Stimulated activated memory B cell treated with anti-CD40 and anti-IgM and Interleukin-4, amounts not matched to agents 10 μg/mL and 1 μg/mL and 100 μg/mL, for 72 hours (primary cell): ENCODE data around the gene CUX1.
"Not testable (repeated sequence)": the region's sequence is repeated elsewhere in the genome, so short reads cannot be mapped to it uniquely, and the experiment has no call there.

Source experiments
- ATAC-seq: fragments of 150-1000 bp; cut with Tn5 transposase; 2 replicates; pipeline ENCODE4 v1.10.0; 2021
- H3K27ac Mint-ChIP-seq: one replicate; pipeline ENCODE4 v1.8.0; 2022; ENCODE audit warnings: mild to moderate bottlenecking, mixed read lengths
- H3K27me3 Mint-ChIP-seq: one replicate; pipeline ENCODE4 v1.8.0; 2022; ENCODE audit warnings: mixed read lengths
- H3K36me3 Mint-ChIP-seq: one replicate; pipeline ENCODE4 v1.8.0; 2022; ENCODE audit warnings: mixed read lengths
- H3K4me1 Mint-ChIP-seq: one replicate; pipeline ENCODE4 v1.8.0; 2022; ENCODE audit warnings: mixed read lengths
- H3K4me3 Mint-ChIP-seq: one replicate; pipeline ENCODE4 v1.8.0; 2022; ENCODE audit warnings: mild to moderate bottlenecking, moderate library complexity, mixed read lengths
- H3K9me3 Mint-ChIP-seq: one replicate; pipeline ENCODE4 v1.8.0; 2022; ENCODE audit warnings: mixed read lengths

The CUX1 gene

GRCh38 chr7:102153599-102153946 is 336.1 kb downstream of the CUX1 start:
- no peak overlapping the region for H3K4me3 Mint-ChIP-seq
- ATAC-seq: no peak
- H3K4me1 Mint-ChIP-seq: peaks cover 5% of the 10 kb centered on the region
- no peaks in the 10 kb centered on the region for H3K9me3 Mint-ChIP-seq
- no peaks in the 10 kb centered on the region for H3K27me3 Mint-ChIP-seq
- H3K27ac Mint-ChIP-seq: no peak overlapping the region
- H3K36me3 Mint-ChIP-seq: peaks cover 32% of the 10 kb centered on the region

- no peak for ATAC-seq
These were observed 337.0 kb downstream of the CUX1 start for GRCh38 chr7:102154425-102154824.

GRCh38 chr7:102155821-102156441 is 338.5 kb downstream of the CUX1 start:
- no peak for ATAC-seq
- Mint-ChIP-seq H3K27me3 (no peaks in the 10 kb centered on the region), H3K27ac (no peak overlapping the region), H3K4me1 (peaks cover 5% of the 10 kb centered on the region), H3K9me3 (no peaks in the 10 kb centered on the region), H3K4me3 (no peak overlapping the region), H3K36me3 (peaks cover 41% of the 10 kb centered on the region)

More at GRCh38 chr7:102154425-102154824, 337.0 kb downstream of the CUX1 start:
- no peak overlapping the region for H3K4me3 Mint-ChIP-seq
- H3K9me3 Mint-ChIP-seq: no peaks in the 10 kb centered on the region
- no peak overlapping the region for H3K27ac Mint-ChIP-seq
- H3K27me3 Mint-ChIP-seq: no peaks in the 10 kb centered on the region
- peaks cover 5% of the 10 kb centered on the region for H3K4me1 Mint-ChIP-seq
- H3K36me3 Mint-ChIP-seq: peaks cover 34% of the 10 kb centered on the region

GRCh38 chr7:102156867-102157266 is 339.4 kb downstream of the CUX1 start:
- no peaks in the 10 kb centered on the region for H3K27me3 Mint-ChIP-seq
- no peak for ATAC-seq
- H3K4me1 Mint-ChIP-seq: peaks cover 5% of the 10 kb centered on the region
- H3K27ac Mint-ChIP-seq: no peak overlapping the region
- peaks cover 41% of the 10 kb centered on the region for H3K36me3 Mint-ChIP-seq
- H3K9me3 Mint-ChIP-seq: no peaks in the 10 kb centered on the region
- no peak overlapping the region for H3K4me3 Mint-ChIP-seq

- Mint-ChIP-seq H3K27me3 (no peaks in the 10 kb centered on the region), H3K27ac (no peak overlapping the region), H3K9me3 (no peaks in the 10 kb centered on the region), H3K4me3 (no peak overlapping the region), H3K36me3 (peaks cover 32% of the 10 kb centered on the region), H3K4me1 (peaks cover 11% of the 10 kb centered on the region)
- no peak for ATAC-seq
These were observed 347.7 kb downstream of the CUX1 start for GRCh38 chr7:102165136-102165535.

GRCh38 chr7:102167254-102167653 is 349.8 kb downstream of the CUX1 start:
- ATAC-seq: no peak
- H3K27ac Mint-ChIP-seq: no peak overlapping the region
- H3K27me3 Mint-ChIP-seq: no peaks in the 10 kb centered on the region
- peaks cover 34% of the 10 kb centered on the region for H3K36me3 Mint-ChIP-seq
- peaks cover 11% of the 10 kb centered on the region for H3K4me1 Mint-ChIP-seq
- H3K9me3 Mint-ChIP-seq: no peaks in the 10 kb centered on the region
- no peak overlapping the region for H3K4me3 Mint-ChIP-seq

- Mint-ChIP-seq H3K27ac (no peak overlapping the region), H3K4me3 (no peak overlapping the region), H3K27me3 (no peaks in the 10 kb centered on the region), H3K9me3 (no peaks in the 10 kb centered on the region), H3K4me1 (no peaks in the 10 kb centered on the region), H3K36me3 (peaks cover 39% of the 10 kb centered on the region)
- no peak for ATAC-seq
These were observed 352.4 kb downstream of the CUX1 start for GRCh38 chr7:102169651-102170392.

GRCh38 chr7:102170393-102170970 is 353.1 kb downstream of the CUX1 start:
- Mint-ChIP-seq H3K27me3 (no peaks in the 10 kb centered on the region), H3K9me3 (no peaks in the 10 kb centered on the region), H3K36me3 (peaks cover 44% of the 10 kb centered on the region), H3K27ac (no peak overlapping the region), H3K4me3 (no peak overlapping the region), H3K4me1 (no peaks in the 10 kb centered on the region)
- ATAC-seq: no peak

- Mint-ChIP-seq H3K4me3 (no peak overlapping the region), H3K9me3 (no peaks in the 10 kb centered on the region), H3K27ac (no peak overlapping the region), H3K4me1 (no peaks in the 10 kb centered on the region), H3K36me3 (peaks cover 54% of the 10 kb centered on the region), H3K27me3 (no peaks in the 10 kb centered on the region)
- no peak for ATAC-seq
These were observed 356.2 kb downstream of the CUX1 start for GRCh38 chr7:102173669-102174068.

GRCh38 chr7:102175423-102176170 is 358.2 kb downstream of the CUX1 start:
- H3K36me3 Mint-ChIP-seq: peaks cover 64% of the 10 kb centered on the region
- no peaks in the 10 kb centered on the region for H3K9me3 Mint-ChIP-seq
- no peaks in the 10 kb centered on the region for H3K4me1 Mint-ChIP-seq
- H3K27ac Mint-ChIP-seq: no peak overlapping the region
- ATAC-seq: no peak
- H3K27me3 Mint-ChIP-seq: no peaks in the 10 kb centered on the region
- H3K4me3 Mint-ChIP-seq: no peak overlapping the region

GRCh38 chr7:102178410-102178809 is 361.0 kb downstream of the CUX1 start:
- no peak for ATAC-seq
- Mint-ChIP-seq H3K36me3 (peaks cover 80% of the 10 kb centered on the region), H3K4me3 (no peak overlapping the region), H3K4me1 (no peaks in the 10 kb centered on the region), H3K27ac (no peak overlapping the region), H3K27me3 (no peaks in the 10 kb centered on the region), H3K9me3 (no peaks in the 10 kb centered on the region)

- no peak for ATAC-seq
- H3K4me1 Mint-ChIP-seq: no peaks in the 10 kb centered on the region
- H3K9me3 Mint-ChIP-seq: no peaks in the 10 kb centered on the region
- no peaks in the 10 kb centered on the region for H3K27me3 Mint-ChIP-seq
- peaks cover 82% of the 10 kb centered on the region for H3K36me3 Mint-ChIP-seq
- no peak overlapping the region for H3K4me3 Mint-ChIP-seq
- no peak overlapping the region for H3K27ac Mint-ChIP-seq
These were observed 363.3 kb downstream of the CUX1 start for GRCh38 chr7:102180727-102181126.

- ATAC-seq: no peak
These were observed 364.1 kb downstream of the CUX1 start for GRCh38 chr7:102181517-102181916.

GRCh38 chr7:102182016-102182415 is 364.6 kb downstream of the CUX1 start:
- Mint-ChIP-seq H3K27ac (no peak overlapping the region), H3K4me3 (no peak overlapping the region), H3K36me3 (peaks cover 81% of the 10 kb centered on the region), H3K4me1 (no peaks in the 10 kb centered on the region), H3K27me3 (no peaks in the 10 kb centered on the region), H3K9me3 (no peaks in the 10 kb centered on the region)
- no peak for ATAC-seq

More at GRCh38 chr7:102181517-102181916, 364.1 kb downstream of the CUX1 start:
- Mint-ChIP-seq H3K4me1 (no peaks in the 10 kb centered on the region), H3K9me3 (no peaks in the 10 kb centered on the region), H3K27me3 (no peaks in the 10 kb centered on the region), H3K27ac (no peak overlapping the region), H3K4me3 (no peak overlapping the region), H3K36me3 (peaks cover 81% of the 10 kb centered on the region)

GRCh38 chr7:102183848-102184247 is 366.4 kb downstream of the CUX1 start:
- peaks cover 68% of the 10 kb centered on the region for H3K36me3 Mint-ChIP-seq
- not testable (repeated sequence) for H3K4me3 Mint-ChIP-seq, H3K4me1 Mint-ChIP-seq, H3K27ac Mint-ChIP-seq, H3K9me3 Mint-ChIP-seq, H3K27me3 Mint-ChIP-seq, ATAC-seq
